DMS53 treated with DMSO at 0.1 percent for 48 hours (cell line): ENCODE results near the gene METTL3.

Source experiments
- DNase-seq: peaks from one replicate; lab custom pipeline; 2025; ENCODE audit not compliant: unreplicated experiment; lab: John Stamatoyannopoulos, UW

METTL3 gene

DNA sequence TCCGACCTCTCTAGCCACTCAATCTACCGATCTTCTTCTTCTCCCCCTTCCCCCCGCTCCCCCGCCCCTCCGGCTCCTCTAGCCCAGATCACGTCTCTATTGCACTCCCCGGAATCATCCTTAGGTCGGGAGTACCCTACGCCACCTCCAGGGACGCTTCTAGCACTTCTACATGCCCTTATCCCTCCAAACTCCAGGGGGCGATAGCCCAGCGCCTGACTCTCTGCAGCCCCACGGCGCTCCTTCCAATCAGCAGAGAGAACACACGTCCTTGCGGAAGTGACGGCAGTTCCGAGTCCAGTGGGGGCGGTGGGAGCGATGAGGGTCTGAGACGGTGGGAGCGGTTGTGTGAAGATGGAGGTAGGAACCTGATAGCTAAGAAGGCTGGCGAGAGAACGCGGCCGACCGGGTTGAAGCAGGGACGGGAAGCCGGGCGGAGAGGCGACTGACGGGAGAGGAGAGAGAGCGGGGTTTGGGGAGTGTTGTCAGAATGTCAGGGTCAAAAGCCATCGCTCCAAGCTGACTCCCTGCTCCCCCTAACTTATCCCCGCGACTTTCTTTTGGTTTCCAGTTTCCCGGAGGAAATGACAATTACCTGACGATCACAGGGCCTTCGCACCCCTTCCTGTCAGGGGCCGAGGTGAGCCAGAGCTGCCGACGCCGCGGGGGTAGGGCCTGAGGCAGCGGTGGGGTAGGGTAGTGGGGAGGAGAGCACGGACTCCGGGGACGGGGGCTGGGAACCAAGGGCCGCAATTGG, 34.0 kb downstream of the METTL3 start, which contains the start of the genes RAB2B and TOX4:
RAB2B (minus strand) TSS at position 35 of the 757 bp plus-strand sequence. CDS start 87 bp downstream, outside the sequence.
TOX4 (plus strand) TSS at position 271 of the 757 bp plus-strand sequence; CDS start at position 355, 84 bp downstream.
- peak; percentile 72 for DNase-seq

DNA sequence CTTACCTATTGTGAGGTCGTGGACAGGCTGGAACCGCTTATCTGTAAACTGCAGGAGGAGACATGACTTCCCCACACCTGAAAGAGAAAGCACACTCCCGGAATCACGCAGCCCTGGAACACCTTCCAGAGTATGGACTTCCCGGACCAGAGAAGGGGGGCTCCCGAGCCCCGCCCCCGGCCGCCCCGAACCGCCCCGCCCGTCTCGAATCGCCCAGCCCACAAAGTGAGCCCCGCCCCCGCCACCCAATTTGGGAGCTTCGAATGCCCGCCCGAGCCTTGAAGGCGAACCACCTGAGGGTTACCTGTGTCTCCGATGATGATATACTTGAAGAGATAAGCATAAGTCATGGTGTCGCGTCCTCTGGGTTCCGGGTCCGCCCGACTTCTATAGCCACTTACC, 34.6 kb downstream of the METTL3 start:
- DNase-seq = peak; percentile 22

DNA sequence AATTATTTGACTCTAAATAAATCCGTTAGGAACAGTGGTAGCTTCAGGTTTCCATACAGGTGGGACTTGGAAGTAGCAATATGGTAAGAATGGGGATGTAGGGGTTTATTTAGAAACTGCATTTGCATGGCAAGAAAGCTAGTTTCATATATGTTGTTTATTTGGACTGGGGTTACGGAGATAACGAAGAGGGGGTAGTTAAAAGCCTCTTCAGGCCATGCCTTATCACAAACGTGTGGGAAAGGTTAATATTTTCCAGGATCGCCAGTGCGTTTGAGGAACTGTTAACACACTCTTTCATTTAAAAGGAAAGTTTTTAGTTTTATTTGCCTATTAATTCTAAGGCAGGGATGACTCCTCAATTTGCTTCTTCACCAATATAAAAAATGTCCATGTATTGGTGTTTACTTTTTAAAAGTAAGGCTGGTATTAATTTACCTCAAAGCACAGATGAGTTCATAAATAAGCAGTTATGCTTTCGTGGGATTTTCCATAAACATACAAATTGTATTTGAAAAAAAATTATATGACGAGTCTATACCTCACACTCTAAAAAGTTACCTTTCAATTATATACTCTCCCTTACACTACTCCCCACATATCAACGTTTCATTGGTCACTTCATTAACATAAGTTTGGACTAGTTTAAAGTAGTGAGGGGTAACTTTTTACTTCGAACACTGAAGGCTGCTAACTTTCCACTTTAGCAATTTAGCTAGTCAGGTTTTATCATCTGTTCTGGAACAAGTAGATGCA, 35.2 kb downstream of the METTL3 start:
- DNase-seq = no peak

DNA sequence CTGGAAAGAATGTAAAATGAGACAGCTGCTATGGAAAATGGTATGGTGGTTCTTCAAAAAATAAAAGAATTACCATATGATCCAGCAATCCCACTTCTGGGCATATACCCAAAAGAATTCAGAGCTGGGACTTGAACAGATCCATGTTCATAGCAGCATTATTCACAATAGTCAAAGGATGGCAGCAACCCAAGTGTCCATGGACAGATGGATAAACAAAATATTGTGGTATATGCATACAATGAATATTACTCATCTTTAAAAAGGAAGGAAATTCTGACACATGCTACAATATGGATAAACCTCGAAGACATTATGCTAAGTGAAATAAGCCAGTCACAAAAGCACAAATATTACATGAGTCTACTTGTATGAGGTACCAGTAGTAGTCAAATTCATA, 43.5 kb downstream of the METTL3 start:
- no peak for DNase-seq

DNA sequence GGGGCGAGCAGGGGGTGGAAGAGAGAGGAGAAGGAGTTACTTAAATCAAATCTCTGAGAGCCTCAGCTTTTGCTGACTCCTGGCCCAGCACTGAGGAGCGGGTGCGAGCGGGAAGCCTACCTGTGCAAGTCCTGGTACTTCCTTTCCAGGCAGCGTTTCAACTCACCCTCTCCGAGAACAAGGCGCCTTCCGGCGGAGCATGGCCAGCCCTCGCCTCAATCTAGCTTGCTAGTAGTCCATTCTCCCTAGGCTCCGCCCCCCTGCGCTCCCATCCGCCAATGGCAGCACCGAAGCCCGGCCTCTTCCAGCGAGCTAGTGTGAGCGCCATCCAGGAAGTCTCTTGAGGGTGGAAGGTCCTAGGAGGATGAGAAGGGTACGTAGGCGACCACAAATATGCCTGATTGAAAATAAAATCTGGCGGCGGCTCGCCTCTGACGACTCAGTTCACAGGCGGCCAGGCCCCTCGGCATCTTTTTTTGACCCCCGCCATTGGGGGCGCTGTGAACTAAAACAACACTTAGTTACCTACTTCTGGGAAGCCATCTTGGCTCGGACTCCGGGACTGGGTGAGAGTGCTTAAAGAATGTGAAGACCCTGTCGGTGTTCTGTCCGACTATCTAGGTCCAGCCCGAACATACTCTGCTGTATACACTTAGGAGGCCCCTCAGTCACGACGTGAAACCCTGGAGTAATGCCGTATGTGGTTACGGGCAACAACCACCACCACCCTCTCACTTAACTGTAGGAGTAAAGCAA, 55.0 kb downstream of the METTL3 start, which contains the start of gene CHD8:
CHD8 (minus strand) TSS at position 212 of the 756 bp plus-strand sequence. CDS start 24,480 bp downstream, outside the sequence.
- peak; percentile 95 for DNase-seq

GRCh38 chr14:21455592-21455911, 55.6 kb downstream of the METTL3 start:
- no peak for DNase-seq

- DNase-seq = no peak
These were observed 56.1 kb downstream of the METTL3 start for GRCh38 chr14:21454843-21455544.

- no peak for DNase-seq
These were observed 61.3 kb downstream of the METTL3 start for GRCh38 chr14:21449899-21450216.
